Mammary epithelial cell (primary cell): ENCODE results near the gene KCNJ5.

Experiments used
- CTCF ChIP-seq, 2 donors: IDR thresholded peaks in 1 of 2; conservative IDR thresholded peaks in 1 of 2; 2 replicates each; pipeline ENCODE4 v1.5.1; 2011 to 2012; ENCODE audit warnings: inconsistent platforms in 2 of 2, low read length in 2 of 2, mild to moderate bottlenecking in 2 of 2, control low read depth in 1 of 2, low read depth in 1 of 2; ENCODE audit not compliant: insufficient read depth in 1 of 2; ENCODE audit errors: extremely low read depth in 1 of 2
- EZH2 ChIP-seq: IDR thresholded peaks from 2 replicates; pipeline ENCODE4 v1.6.1; 2012; ENCODE audit warnings: low read length, inconsistent platforms, borderline replicate concordance

DNA sequence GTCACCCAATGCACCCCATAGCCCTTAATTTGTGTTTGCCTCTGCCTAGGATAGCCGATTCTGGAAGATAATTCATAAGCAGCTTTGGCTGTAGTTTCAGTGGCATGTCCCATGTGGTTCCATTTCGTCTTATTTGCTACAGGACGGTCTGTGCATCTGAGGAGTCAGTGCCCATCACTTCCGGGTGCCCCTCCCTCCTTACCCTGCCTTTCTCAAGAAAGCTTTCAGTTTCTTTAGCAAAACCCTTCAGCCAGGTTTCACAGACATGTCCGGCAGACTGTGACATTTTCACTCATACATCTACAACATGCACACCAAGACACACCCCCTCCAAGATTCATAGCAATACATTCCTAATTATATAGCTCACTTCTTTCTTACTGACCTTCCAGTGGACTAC, 37.2 kb downstream of the KCNJ5 start:
- TF ChIP-seq CTCF (conservative IDR thresholded peaks at IDR 0.05 in 1 of 2, IDR thresholded peaks at IDR 0.05 in 1 of 2; ENCODE audit: extremely low read depth in 1 of 2, insufficient read depth in 1 of 2, low read depth in 1 of 2, low read length in 2 of 2) (no peak), EZH2 (no peak)
